Smooth muscle cell (in vitro differentiated cells): ENCODE measurements around the gene CHD3. TPM values are rescaled to one million over a fixed set of nuclear protein-coding genes. Genes with fewer than 3 reads are reported as not detected.
A peak's percentile ranks its signal among the peaks of the same experiment; 100 is the strongest.

ENCODE experiments used
- DNase-seq: peaks from one replicate; lab custom pipeline; 2025; ENCODE audit not compliant: unreplicated experiment; lab: John Stamatoyannopoulos, UW
- H2AFZ ChIP-seq: fragments of 200-600 bp; sonication (generic); 2 replicates; pipeline ENCODE4 v1.6.0; 2016; ENCODE audit warnings: antibody characterized with exemption, low read depth, mild to moderate bottlenecking
- H3F3A ChIP-seq: fragments of 200-600 bp; sonication (generic); 2 replicates; pipeline ENCODE4 v1.6.0; 2017; ENCODE audit warnings: antibody characterized with exemption, low read depth
- H3K27ac ChIP-seq: fragments of 200-600 bp; sonication (generic); 2 replicates; pipeline ENCODE4 v1.5.1; 2016; ENCODE audit warnings: low read depth, mild to moderate bottlenecking
- H3K27me3 ChIP-seq: fragments of 200-600 bp; sonication (generic); 2 replicates; pipeline ENCODE4 v1.6.1; 2016; ENCODE audit warnings: low read depth, mild to moderate bottlenecking
- H3K36me3 ChIP-seq: fragments of 200-600 bp; sonication (generic); 2 replicates; pipeline ENCODE4 v1.5.1; 2016; ENCODE audit warnings: low read depth
- H3K4me1 ChIP-seq: fragments of 200-600 bp; sonication (generic); 2 replicates; pipeline ENCODE4 v1.5.1; 2016; ENCODE audit warnings: low read depth
- H3K4me2 ChIP-seq: fragments of 200-600 bp; sonication (generic); 2 replicates; pipeline ENCODE4 v1.6.0; 2016; ENCODE audit warnings: mild to moderate bottlenecking
- H3K4me3 ChIP-seq: fragments of 200-600 bp; sonication (generic); 2 replicates; pipeline ENCODE4 v1.5.1; 2016; ENCODE audit warnings: mild to moderate bottlenecking
- H3K79me2 ChIP-seq: fragments of 200-600 bp; sonication (generic); 2 replicates; pipeline ENCODE4 v1.6.0; 2016; ENCODE audit warnings: low read depth, mild to moderate bottlenecking
- H3K9ac ChIP-seq: fragments of 200-600 bp; sonication (generic); 2 replicates; pipeline ENCODE4 v1.6.0; 2016; ENCODE audit warnings: low read depth
- H3K9me3 ChIP-seq: fragments of 200-600 bp; sonication (generic); replicated peaks from 2 replicates; pipeline ENCODE4 v1.5.1; 2016; ENCODE audit warnings: low read depth
- H4K20me1 ChIP-seq: fragments of 200-600 bp; sonication (generic); 2 replicates; pipeline ENCODE4 v1.6.0; 2016; ENCODE audit warnings: low read depth
- WGBS: methylation state at CpG from one replicate; pipeline ENCODE4 v1.1.7; 2016; ENCODE audit warnings: low lambda C conversion rate; 5-methylcytosine and 5-hydroxymethylcytosine counted together
- polyA plus RNA-seq: library from polyadenylated mRNA; unstranded; fragments of >200 nt; fragmentation: Nextera tagmentation; extraction: Ambion mirVana; gene quantifications from 2 replicates; pipeline ENCODE4 v1.2.1, GENCODE V29; 2016
- total RNA-seq: library from RNA; depleted of rRNA; stranded (reverse); fragments of >200 nt; gene quantifications from 2 replicates; pipeline ENCODE4 v1.2.3, GENCODE V29; 2014
- TF ChIP-seq, protein P1 (sequence below): fragments of 200-600 bp; sonication (generic); IDR thresholded peaks from 2 replicates; pipeline ENCODE4 v1.5.1; 2017; ENCODE audit warnings: borderline replicate concordance, mild to moderate bottlenecking, antibody characterized with exemption; ENCODE audit not compliant: insufficient read depth, poor library complexity, severe bottlenecking

CHD3 gene
- total and polyA plus RNA-seq, 2 experiments from 2014 or later = 16.3 to 34.9 TPM

DNA sequence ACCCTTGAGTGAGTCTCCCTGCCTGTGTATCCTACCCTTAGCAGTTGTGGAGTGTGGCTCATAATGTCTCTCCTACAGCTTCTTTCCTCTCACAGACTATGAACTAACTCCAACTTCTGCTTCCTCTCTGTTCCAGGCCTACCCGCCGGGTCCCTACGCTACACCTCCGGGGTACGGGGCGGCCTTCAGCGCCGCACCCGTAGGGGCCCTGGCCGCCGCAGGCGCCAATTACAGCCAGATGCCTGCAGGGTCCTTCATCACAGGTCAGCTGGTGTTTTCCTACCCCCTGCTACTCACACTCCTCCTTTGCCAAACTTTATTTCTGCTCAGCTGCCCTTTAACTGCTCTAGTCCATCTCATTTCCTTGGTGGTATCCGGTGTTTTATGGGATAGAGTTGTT lies 22.1 kb downstream of the CHD3 start:
- no peak overlapping the region for H3K4me3 ChIP-seq
- no peaks in the 10 kb centered on the region for H3K79me2 ChIP-seq
- no peaks in the 10 kb centered on the region for H3K4me1 ChIP-seq
- no peak overlapping the region for H3K4me2 ChIP-seq
- TF ChIP-seq, protein P1, sequence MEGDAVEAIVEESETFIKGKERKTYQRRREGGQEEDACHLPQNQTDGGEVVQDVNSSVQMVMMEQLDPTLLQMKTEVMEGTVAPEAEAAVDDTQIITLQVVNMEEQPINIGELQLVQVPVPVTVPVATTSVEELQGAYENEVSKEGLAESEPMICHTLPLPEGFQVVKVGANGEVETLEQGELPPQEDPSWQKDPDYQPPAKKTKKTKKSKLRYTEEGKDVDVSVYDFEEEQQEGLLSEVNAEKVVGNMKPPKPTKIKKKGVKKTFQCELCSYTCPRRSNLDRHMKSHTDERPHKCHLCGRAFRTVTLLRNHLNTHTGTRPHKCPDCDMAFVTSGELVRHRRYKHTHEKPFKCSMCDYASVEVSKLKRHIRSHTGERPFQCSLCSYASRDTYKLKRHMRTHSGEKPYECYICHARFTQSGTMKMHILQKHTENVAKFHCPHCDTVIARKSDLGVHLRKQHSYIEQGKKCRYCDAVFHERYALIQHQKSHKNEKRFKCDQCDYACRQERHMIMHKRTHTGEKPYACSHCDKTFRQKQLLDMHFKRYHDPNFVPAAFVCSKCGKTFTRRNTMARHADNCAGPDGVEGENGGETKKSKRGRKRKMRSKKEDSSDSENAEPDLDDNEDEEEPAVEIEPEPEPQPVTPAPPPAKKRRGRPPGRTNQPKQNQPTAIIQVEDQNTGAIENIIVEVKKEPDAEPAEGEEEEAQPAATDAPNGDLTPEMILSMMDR = no peak
- H3K27me3 ChIP-seq = no peaks in the 10 kb centered on the region
- peaks cover 4% of the 10 kb centered on the region for H3F3A ChIP-seq
- no peaks in the 10 kb centered on the region for H3K9me3 ChIP-seq
- 98% methylated on average over 13 of the region's 13 CpGs for WGBS
- H3K36me3 ChIP-seq = peaks cover 3% of the 10 kb centered on the region
- no peaks in the 10 kb centered on the region for H4K20me1 ChIP-seq
- H2AFZ ChIP-seq = no peak overlapping the region
- no peak overlapping the region for H3K27ac ChIP-seq
- H3K9ac ChIP-seq = no peak overlapping the region
- no peak for DNase-seq

DNA sequence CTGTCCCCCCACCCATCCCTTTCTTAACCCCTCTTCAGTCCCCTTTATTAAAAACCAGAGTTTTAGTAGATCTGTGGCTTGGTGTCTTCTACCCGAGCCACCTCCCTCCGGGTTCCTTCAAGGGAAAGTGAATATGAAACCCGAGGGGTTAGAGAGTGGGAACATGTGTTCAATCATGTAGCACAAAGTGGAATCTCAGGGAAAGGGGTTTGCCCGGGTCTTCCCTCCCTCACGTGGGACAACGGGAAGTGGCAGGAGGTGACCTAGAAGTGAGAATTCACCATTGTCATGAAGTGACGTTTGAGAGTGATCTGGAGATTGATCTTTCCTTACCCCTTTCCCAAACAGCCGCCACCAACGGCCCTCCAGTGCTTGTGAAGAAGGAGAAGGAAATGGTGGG lies 22.5 kb downstream of the CHD3 start:
- no peaks in the 10 kb centered on the region for H3K9me3 ChIP-seq
- H2AFZ ChIP-seq = no peak overlapping the region
- no peaks in the 10 kb centered on the region for H3K27me3 ChIP-seq
- H3F3A ChIP-seq = peaks cover 4% of the 10 kb centered on the region
- TF ChIP-seq, protein P1 = no peak
- H3K4me2 ChIP-seq = no peak overlapping the region
- no peaks in the 10 kb centered on the region for H3K79me2 ChIP-seq
- no peak overlapping the region for H3K4me3 ChIP-seq
- no peak for DNase-seq
- peaks cover 3% of the 10 kb centered on the region for H3K36me3 ChIP-seq
- no peak overlapping the region for H3K9ac ChIP-seq
- no peaks in the 10 kb centered on the region for H4K20me1 ChIP-seq
- H3K27ac ChIP-seq = no peak overlapping the region
- WGBS = 94% methylated on average over 9 of the region's 9 CpGs
- no peaks in the 10 kb centered on the region for H3K4me1 ChIP-seq

DNA sequence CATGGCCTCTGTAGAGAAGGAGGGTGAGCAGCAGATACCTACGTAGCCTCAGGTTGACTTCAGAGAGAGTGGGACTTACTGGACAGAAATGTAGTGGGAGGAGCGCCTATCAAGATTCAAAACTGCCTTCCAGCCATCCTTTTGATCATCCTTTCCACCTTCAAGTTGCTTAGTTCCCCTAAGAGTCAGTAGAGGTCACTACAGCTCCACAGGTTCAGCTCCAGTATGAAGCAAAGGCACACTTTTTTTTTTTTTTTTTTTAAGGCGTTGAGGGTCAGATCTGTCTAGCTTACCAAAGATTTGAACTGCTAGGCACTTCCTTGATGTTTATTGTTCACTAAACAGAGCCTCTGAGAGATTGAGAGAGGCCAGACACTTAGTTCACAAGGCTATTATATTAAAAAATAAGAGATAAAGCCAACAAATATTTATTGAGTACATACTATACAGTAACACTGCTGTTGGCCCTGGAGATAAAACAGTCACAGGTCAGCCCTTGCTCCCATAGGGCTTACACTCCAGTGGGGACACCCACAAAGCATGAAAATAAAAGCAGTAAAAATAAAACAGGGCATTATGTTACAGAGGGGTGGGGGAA lies 24.4 kb downstream of the CHD3 start:
- Histone ChIP-seq H4K20me1 (no peaks in the 10 kb centered on the region), H3K9ac (no peak overlapping the region), H3K79me2 (no peaks in the 10 kb centered on the region), H3K27ac (peak overlapping the region; percentile 13), H3K36me3 (no peaks in the 10 kb centered on the region), H3K9me3 (no peaks in the 10 kb centered on the region), H3K4me3 (no peak overlapping the region), H3K4me1 (peaks cover 7% of the 10 kb centered on the region), H3F3A (peaks cover 12% of the 10 kb centered on the region), H3K4me2 (no peak overlapping the region), H3K27me3 (no peaks in the 10 kb centered on the region), H2AFZ (no peak overlapping the region)
- WGBS = 38% methylated on average over 3 of the region's 3 CpGs
- TF ChIP-seq, protein P1 = peak; percentile 76
- no peak for DNase-seq

DNA sequence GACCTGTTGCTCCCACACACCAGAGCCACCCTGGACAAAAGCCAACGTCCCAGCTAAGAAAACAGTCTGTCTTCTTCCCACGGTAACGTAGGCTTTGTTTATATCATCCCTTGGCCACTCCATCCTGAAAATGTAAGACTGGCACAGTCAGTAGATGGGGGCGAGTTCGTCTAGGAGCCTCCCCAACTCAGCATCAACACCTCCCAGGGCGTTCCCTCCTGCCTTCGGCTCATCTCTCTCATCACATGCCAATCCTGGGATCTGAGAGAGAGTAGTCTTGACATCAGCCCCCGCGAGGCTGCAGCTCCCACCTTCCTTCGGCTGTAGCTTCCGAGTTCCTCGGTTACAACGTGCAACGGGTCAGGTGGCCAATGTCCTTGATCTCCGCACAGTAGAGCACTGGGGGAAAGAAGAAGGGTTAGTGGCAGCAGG lies 26.6 kb downstream of the CHD3 start:
- H3K27ac ChIP-seq = peak overlapping the region; percentile 96
- no peak for DNase-seq
- H3K4me2 ChIP-seq = peak overlapping the region; percentile 82
- H3K9me3 ChIP-seq = no peaks in the 10 kb centered on the region
- H3K36me3 ChIP-seq = no peaks in the 10 kb centered on the region
- peaks cover 12% of the 10 kb centered on the region for H3F3A ChIP-seq
- peaks cover 7% of the 10 kb centered on the region for H3K4me1 ChIP-seq
- H2AFZ ChIP-seq = no peak overlapping the region
- no peaks in the 10 kb centered on the region for H3K79me2 ChIP-seq
- H3K9ac ChIP-seq = peak overlapping the region; percentile 5
- H3K27me3 ChIP-seq = no peaks in the 10 kb centered on the region
- 14% methylated on average over 15 of the region's 15 CpGs for WGBS
- no peaks in the 10 kb centered on the region for H4K20me1 ChIP-seq
- peak overlapping the region; percentile 46 for H3K4me3 ChIP-seq
- TF ChIP-seq, protein P1 = no peak
